ENCODE measurements around the gene SUGP2. TPM values are rescaled to one million over a fixed set of nuclear protein-coding genes. Genes with fewer than 3 reads are reported as not detected.
A peak's percentile ranks its signal among the peaks of the same experiment; 100 is the strongest.

SUGP2 gene
- total RNA-seq, 3 donors from 2014 or later (not counting 1 experiment from before 2014, with no cell fraction given), result 220 to 237 (median 236) TPM

DNA sequence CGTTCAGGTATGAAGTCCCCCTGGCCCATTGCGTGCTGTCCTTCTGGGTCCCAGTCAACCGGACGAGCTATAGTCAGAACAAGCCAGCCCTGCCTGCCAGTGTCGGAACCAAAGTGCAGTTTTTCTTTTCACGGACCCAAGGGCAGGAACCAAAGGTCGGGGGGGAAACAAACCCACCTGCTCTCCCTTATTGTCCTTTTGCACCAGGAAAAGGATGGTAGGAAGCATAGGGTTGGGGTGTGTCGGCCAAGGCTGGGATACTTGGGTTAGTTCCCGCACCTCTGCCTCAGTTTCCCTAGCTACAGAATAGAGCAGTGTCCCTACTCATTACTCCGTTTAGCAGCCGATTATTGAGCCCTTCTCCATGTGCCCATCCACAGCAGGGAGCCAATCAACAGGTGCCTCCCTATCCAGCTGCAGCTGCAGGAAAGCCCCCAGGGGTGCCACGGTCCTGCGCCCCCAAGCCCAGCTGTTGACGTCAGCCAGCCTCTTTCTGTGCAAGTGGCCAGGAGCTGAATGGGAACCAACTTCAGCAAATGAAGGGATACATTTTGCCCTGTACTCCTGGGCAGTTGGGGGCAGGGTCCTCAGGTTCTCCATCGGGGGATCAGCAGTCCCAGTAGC is 21.1 kb upstream of the SUGP2 start:
- Mint-ChIP-seq H3K27me3 (ENCODE audit: low read depth in 2 of 2) (no peaks in the 10 kb centered on the region), H3K9me3 (no peaks in the 10 kb centered on the region), H3K27ac (no peak overlapping the region), H3K4me3 (no peak overlapping the region), H3K4me1 (no peaks in the 10 kb centered on the region), H3K36me3 (no peaks in the 10 kb centered on the region)
- no peak for DNase-seq
- Histone ChIP-seq H3K4me1 (ENCODE audit: control insufficient read depth, insufficient read depth, low read length) (no peaks in the 10 kb centered on the region), H3K36me3 (ENCODE audit: control insufficient read depth, insufficient read depth, low read length) (peaks cover 48% of the 10 kb centered on the region), H3K27ac (ENCODE audit: low read length) (no peak overlapping the region), H3K9me3 (ENCODE audit: control insufficient read depth, insufficient read depth, low read length) (no peaks in the 10 kb centered on the region), H3K4me3 (ENCODE audit: low read length) (no peak overlapping the region), H3K27me3 (ENCODE audit: control insufficient read depth, insufficient read depth, low read length) (no peaks in the 10 kb centered on the region)
- 96% methylated on average over 15 of the region's 15 CpGs for WGBS (ENCODE audit: insufficient coverage)
- ATAC-seq, result no peak
- TF ChIP-seq, protein P1, sequence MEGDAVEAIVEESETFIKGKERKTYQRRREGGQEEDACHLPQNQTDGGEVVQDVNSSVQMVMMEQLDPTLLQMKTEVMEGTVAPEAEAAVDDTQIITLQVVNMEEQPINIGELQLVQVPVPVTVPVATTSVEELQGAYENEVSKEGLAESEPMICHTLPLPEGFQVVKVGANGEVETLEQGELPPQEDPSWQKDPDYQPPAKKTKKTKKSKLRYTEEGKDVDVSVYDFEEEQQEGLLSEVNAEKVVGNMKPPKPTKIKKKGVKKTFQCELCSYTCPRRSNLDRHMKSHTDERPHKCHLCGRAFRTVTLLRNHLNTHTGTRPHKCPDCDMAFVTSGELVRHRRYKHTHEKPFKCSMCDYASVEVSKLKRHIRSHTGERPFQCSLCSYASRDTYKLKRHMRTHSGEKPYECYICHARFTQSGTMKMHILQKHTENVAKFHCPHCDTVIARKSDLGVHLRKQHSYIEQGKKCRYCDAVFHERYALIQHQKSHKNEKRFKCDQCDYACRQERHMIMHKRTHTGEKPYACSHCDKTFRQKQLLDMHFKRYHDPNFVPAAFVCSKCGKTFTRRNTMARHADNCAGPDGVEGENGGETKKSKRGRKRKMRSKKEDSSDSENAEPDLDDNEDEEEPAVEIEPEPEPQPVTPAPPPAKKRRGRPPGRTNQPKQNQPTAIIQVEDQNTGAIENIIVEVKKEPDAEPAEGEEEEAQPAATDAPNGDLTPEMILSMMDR (IDR thresholded peaks at IDR 0.05), result no peak
- intact Hi-C loops (cut with micrococcal nuclease), result no loop called here

DNA sequence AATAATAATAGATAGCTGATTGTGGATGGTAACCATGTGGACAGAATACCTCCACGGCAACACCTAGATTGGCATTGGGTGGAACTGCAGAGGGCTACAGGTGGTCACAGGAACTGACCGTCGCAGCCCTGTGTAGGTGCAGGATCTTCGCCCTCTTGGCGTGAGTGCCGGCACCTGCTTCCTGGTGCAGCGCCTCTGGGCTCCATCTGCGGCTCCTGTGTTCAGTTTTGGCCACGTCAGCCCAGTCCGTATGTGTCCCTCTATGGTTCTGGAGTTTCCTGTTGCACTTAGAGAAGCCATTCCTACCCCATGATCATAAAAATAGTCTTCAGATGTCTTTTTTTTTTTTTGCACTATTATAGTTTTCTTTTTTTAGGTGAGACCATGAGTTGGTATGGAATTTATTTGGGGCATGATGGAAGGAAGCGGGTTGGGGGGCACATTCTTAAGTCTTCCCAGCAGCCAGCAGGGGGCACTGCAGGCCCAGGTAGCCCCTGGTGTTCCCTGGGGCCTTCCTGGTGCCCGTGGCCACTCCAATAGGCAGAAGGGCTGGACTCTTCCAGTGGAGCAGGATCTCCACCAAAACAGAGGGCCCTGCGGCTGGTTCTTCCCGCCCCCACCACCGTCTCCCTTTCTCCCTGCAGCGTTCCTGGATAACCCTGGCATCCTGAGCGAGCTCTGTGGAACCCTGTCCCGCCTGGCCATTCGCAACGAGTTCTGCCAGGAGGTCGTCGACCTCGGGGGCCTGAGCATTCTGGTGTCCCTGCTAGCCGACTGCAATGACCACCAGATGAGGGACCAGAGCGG is 20.4 kb upstream of the SUGP2 start:
- intact Hi-C loops (cut with micrococcal nuclease), result loop anchor here (1.0 kb wide), 1 partner anchor 86 kb away; no protein-coding TSS in a partner anchor
- Mint-ChIP-seq H3K36me3 (no peaks in the 10 kb centered on the region), H3K4me1 (no peaks in the 10 kb centered on the region), H3K4me3 (no peak overlapping the region), H3K27ac (no peak overlapping the region), H3K9me3 (no peaks in the 10 kb centered on the region), H3K27me3 (ENCODE audit: low read depth in 2 of 2) (no peaks in the 10 kb centered on the region)
- TF ChIP-seq, protein P1 (IDR thresholded peaks at IDR 0.05), result peak; percentile 66
- H3K9me3 ChIP-seq (ENCODE audit: control insufficient read depth, insufficient read depth, low read length), result no peaks in the 10 kb centered on the region
- H3K27ac ChIP-seq (ENCODE audit: low read length), result no peak overlapping the region
- no peaks in the 10 kb centered on the region for H3K4me1 ChIP-seq (ENCODE audit: control insufficient read depth, insufficient read depth, low read length)
- peaks cover 49% of the 10 kb centered on the region for H3K36me3 ChIP-seq (ENCODE audit: control insufficient read depth, insufficient read depth, low read length)
- H3K4me3 ChIP-seq (ENCODE audit: low read length), result no peak overlapping the region
- H3K27me3 ChIP-seq (ENCODE audit: control insufficient read depth, insufficient read depth, low read length), result no peaks in the 10 kb centered on the region
- WGBS (ENCODE audit: insufficient coverage), result 94% methylated on average over 25 of the region's 25 CpGs
- DNase-seq (peak; percentile 58 to 86), ATAC-seq (peak in 2 of 3 donors; percentile 79 to 82)

DNA sequence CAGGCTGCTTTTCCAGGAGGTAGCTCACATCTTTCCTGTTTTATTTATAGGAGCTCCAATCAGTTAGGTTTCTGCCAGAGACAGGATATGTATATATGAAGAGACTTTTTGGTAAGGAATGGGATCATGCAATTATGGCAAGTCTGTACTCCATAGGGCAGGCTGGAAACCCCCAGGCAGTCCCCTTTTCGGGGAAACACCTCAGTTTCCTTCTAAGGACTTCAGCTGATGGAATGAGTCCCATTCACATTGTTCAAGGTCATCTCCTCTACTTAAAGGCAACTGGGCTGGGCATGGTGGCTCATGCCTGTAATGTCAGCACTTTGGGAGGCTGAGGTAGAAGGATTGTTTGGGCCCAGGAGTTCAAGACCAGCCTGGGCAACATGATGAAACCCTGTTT is 19.6 kb upstream of the SUGP2 start:
- no peak for DNase-seq
- H3K4me3 Mint-ChIP-seq, result no peak overlapping the region
- TF ChIP-seq, protein P1 (IDR thresholded peaks at IDR 0.05), result no peak
- no peaks in the 10 kb centered on the region for H3K27me3 Mint-ChIP-seq (ENCODE audit: low read depth in 2 of 2)
- no peak for ATAC-seq
- H3K27ac Mint-ChIP-seq, result no peak overlapping the region
- no peaks in the 10 kb centered on the region for H3K36me3 Mint-ChIP-seq
- Histone ChIP-seq H3K4me3 (ENCODE audit: low read length) (no peak overlapping the region), H3K27me3 (ENCODE audit: control insufficient read depth, insufficient read depth, low read length) (no peaks in the 10 kb centered on the region), H3K36me3 (ENCODE audit: control insufficient read depth, insufficient read depth, low read length) (peaks cover 46% of the 10 kb centered on the region), H3K4me1 (ENCODE audit: control insufficient read depth, insufficient read depth, low read length) (no peaks in the 10 kb centered on the region), H3K9me3 (ENCODE audit: control insufficient read depth, insufficient read depth, low read length) (no peaks in the 10 kb centered on the region), H3K27ac (ENCODE audit: low read length) (no peak overlapping the region)
- no peaks in the 10 kb centered on the region for H3K4me1 Mint-ChIP-seq
- intact Hi-C loops (cut with micrococcal nuclease), result loop anchor here (1.0 kb wide), 1 partner anchor 86 kb away; no protein-coding TSS in a partner anchor
- 100% methylated on average over 1 of the region's 1 CpG for WGBS (ENCODE audit: insufficient coverage)
- H3K9me3 Mint-ChIP-seq, result no peaks in the 10 kb centered on the region

All from natural killer cell (primary cell).